HG02943 (cell line): ENCODE measurements around the gene BATF2.
"Not testable (repeated sequence)": the region's sequence is repeated elsewhere in the genome, so short reads cannot be mapped to it uniquely, and the experiment has no call there.

ENCODE experiments used
- ATAC-seq: cut with Tn5 transposase; IDR thresholded peaks from one replicate; pipeline ENCODE4 v1.9.1; 2021; ENCODE audit warnings: mild to moderate bottlenecking, low read depth, moderate library complexity; ENCODE audit not compliant: unreplicated experiment

The BATF2 gene, protein sequence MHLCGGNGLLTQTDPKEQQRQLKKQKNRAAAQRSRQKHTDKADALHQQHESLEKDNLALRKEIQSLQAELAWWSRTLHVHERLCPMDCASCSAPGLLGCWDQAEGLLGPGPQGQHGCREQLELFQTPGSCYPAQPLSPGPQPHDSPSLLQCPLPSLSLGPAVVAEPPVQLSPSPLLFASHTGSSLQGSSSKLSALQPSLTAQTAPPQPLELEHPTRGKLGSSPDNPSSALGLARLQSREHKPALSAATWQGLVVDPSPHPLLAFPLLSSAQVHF

DNA sequence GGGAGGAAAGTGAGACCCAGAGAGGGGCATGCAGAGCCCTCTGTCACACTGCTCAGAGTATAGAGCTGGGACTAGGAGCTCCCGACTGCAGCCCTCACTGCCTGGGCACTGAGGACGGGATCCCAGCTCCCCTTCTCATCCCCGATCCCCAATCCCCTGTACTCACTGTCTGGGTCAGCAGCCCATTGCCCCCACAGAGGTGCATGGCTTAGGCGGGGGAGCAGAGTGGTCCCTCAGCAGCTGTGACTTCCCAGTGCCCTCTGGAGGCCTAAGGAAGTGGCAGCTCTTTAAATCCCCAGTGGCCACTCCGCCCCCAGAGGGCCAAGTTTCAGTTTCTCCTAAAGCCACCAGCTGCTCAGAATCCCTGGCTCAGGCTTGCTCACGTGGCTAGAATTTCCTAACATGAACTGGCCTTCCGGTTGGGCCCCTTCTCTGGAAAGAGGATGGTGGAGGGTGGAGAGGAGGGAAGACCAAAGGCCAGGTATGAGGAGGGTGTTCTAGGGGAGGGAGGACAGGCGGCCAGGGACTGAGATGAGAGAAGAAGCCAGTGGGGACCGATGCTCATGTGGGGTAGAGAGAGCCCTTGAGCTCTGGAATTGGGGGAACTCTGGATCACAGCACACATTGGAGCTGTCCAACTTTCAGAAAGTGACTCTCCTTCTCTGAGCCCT, at the start of gene BATF2:
TSS of gene BATF2 (minus strand) at position 262 of the 671 bp plus-strand sequence. CDS start at position 205, 57 bp downstream.
- no peak for ATAC-seq

- no peak for ATAC-seq
Measured at GRCh38 chr11:65045728-65046127, 49.0 kb upstream of the BATF2 start.

GRCh38 chr11:65045061-65045460, 48.3 kb upstream of the BATF2 start:
- ATAC-seq: no peak

- no peak for ATAC-seq
Measured at GRCh38 chr11:65043881-65044501, 47.2 kb upstream of the BATF2 start.

GRCh38 chr11:65042891-65043290, 46.1 kb upstream of the BATF2 start:
- ATAC-seq: no peak

- peak; percentile 81 for ATAC-seq
Measured at GRCh38 chr11:65040847-65041622, 44.3 kb upstream of the BATF2 start, which contains the start of gene SAC3D1. Gene SAC3D1 (plus strand): TSS chr11:65041210. CDS start chr11:65041293, 83 bp downstream.

GRCh38 chr11:65040520-65040846, 43.7 kb upstream of the BATF2 start:
- no peak for ATAC-seq

- ATAC-seq: no peak
Measured at GRCh38 chr11:65036931-65037330, 40.2 kb upstream of the BATF2 start.

DNA sequence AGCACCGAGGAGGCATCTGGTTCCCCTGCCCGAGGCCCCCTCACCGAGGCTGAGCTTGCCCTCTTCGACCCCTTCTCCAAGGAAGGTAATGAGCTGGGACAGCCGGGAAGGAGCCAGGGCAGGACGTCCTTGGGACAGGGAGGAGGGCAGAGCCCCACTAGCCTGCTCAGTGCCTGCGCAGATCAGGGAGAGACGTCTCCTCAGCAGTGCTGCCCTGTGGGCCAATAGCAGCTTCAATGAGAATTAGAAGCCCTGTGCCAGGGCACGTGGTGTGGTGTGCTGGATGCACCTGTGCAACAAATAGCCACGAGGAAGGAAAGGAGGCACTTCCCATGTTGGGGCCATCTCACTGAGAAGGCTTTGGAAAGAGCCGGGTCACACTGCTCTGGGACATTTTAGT, 38.8 kb upstream of the BATF2 start:
- no peak for ATAC-seq

DNA sequence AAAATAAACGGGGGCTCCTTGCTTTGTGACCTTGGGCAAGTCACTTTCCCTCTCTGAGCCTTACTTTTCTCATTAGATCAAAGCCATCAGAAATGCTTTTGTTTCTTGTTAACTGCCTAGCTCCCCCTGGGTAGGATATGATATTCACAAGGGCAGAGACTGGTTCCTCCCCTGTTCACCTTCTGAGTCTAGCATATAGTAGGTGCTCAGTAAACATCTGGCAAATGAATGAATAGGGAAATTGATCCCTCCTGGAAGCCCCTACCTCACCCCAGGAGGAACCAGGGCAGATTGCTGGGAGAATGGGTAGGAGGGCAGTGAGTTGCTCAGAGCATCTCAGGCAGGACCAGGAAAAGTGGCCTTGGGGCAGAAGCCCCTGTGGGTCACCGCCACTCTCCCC, 37.7 kb upstream of the BATF2 start:
- no peak for ATAC-seq

- no peak for ATAC-seq
Measured at GRCh38 chr11:65032216-65032615, 35.4 kb upstream of the BATF2 start.

DNA sequence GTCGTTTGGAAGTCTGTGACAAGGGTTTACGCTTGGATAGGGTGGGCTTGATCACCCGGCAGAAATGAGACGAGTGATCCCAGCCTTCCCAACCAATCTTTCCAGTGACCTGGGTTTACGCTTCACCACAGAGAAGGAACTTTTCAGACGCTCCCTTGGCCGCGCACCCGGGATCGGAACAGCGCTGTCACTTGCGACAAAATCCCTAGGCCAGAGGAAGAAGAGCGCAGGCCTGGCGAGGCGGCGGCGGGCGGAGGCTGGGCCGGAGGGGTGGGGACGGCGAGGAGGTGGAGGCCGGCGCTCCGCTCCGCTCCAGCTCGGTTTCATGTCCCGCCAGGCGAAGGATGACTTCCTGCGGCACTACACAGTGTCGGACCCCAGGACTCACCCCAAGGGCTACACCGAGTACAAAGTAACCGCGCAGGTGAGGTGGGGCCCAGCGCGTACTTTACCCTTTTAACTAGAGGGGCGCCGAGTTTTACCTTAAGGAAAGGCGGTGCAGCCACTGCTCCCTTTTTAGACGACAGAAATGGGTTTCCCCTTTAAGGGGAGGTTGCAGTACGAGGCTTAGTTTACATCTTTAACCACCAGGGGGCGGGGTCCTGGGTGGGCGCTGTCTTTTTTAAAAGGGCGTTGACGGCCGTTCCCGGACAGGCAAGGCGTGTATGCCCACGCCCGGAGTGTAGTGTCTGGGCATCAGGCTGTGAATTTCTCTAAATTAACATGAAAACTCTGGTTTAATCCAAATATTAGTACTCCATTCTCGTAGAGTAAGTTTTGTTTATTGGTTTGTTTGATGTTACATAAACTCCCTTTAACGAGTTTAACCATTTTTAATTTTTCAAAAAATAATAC, 30.7 kb upstream of the BATF2 start, which contains the start of gene SNX15:
TSS of gene SNX15 (plus strand) at position 227 of the 855 bp plus-strand sequence. CDS start at position 326, 99 bp downstream.
- peak; percentile 84 for ATAC-seq

GRCh38 chr11:65026810-65027209, 30.0 kb upstream of the BATF2 start:
- no peak for ATAC-seq

DNA sequence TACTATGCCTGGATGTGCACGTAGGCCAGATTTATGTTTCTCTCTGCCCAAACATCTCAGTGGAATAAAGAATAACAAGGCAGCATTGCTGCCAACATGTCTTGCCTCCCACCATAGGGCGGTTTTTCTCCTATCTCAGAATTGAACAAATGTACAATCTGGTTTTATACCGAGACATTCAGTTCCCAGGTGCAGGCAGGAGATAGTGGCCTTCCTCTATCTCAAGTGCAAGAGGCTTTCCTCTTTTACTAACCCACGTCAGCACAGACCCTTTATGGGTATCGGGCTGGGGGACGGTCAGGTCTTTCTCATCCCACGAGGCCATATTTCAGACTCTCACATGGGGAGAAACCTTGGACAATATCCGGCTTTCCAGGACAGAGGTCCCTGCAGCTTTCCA, 26.7 kb upstream of the BATF2 start:
- ATAC-seq: not testable (repeated sequence)

- no peak for ATAC-seq
Measured at GRCh38 chr11:65021509-65021908, 24.7 kb upstream of the BATF2 start.

GRCh38 chr11:65021003-65021402, 24.2 kb upstream of the BATF2 start:
- no peak for ATAC-seq

GRCh38 chr11:65019824-65020223, 23.1 kb upstream of the BATF2 start:
- ATAC-seq: no peak

DNA sequence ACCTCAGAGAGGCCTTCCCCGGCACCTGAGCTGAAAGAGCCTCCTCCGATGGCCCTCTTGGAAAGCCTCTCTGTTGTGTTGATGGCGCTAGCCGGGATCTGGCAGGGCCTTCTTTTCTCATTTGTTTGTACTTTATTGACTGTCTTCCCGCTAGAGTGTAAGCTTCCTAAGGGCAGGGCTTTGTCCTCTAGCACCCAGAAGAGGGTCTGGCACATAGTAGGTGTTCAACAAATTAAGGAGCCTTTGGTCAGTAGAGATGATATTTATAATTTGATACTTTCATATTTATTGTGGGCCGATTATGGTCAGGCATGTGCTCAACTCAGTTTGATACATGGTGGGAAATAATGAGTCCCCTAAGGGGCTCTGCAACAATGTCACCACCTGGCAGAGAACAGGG, 21.2 kb upstream of the BATF2 start:
- no peak for ATAC-seq

- ATAC-seq: no peak
Measured at GRCh38 chr11:65016705-65017104, 19.9 kb upstream of the BATF2 start.

GRCh38 chr11:65014726-65015227, 18.0 kb upstream of the BATF2 start:
- no peak for ATAC-seq
